Gastroesophageal sphincter (tissue), 4 donors: ENCODE measurements around the gene EPB41L4A. TPM values are rescaled to one million over a fixed set of nuclear protein-coding genes. Genes with fewer than 3 reads are reported as not detected.

Experiments
- ATAC-seq: fragments of 150-250 bp; one replicate; pipeline ENCODE4 v1.9.1; 2016; ENCODE audit warnings: mild to moderate bottlenecking, moderate library complexity
- H3K27ac ChIP-seq, 4 donors: fragments of 200-600 bp; sonication (generic) in 3 of 4; 1 replicate in 3 of 4; 2 replicates in 1 of 4; pipeline ENCODE4 v1.5.1; 2016 to 2019
- H3K27me3 ChIP-seq: fragments of 200-600 bp; sonication (generic); one replicate; pipeline ENCODE4 v1.5.1; 2019
- H3K36me3 ChIP-seq, 2 donors: fragments of 200-600 bp; sonication (generic); one replicate each; pipeline ENCODE4 v1.5.1; 2019; ENCODE audit warnings: control low read depth in 1 of 2
- H3K4me1 ChIP-seq, 3 donors: fragments of 200-600 bp; sonication (generic); 1 replicate in 2 of 3; 2 replicates in 1 of 3; pipeline ENCODE4 v1.5.1; 2016 to 2019; ENCODE audit warnings: control low read depth in 2 of 3
- H3K4me3 ChIP-seq, 2 donors: fragments of 200-600 bp; sonication (generic); one replicate each; pipeline ENCODE4 v1.5.1; 2019; ENCODE audit warnings: mild to moderate bottlenecking in 1 of 2, moderate library complexity in 1 of 2
- H3K9me3 ChIP-seq, 3 donors: fragments of 200-600 bp; sonication (generic); one replicate each; pipeline ENCODE4 v1.5.1; 2017 to 2019; ENCODE audit warnings: control low read depth in 2 of 3
- EP300 ChIP-seq: sonication (generic); formaldehyde crosslinking; IDR thresholded peaks from one replicate; pipeline ENCODE4 v1.6.1; 2017; ENCODE audit warnings: antibody characterized with exemption, mild to moderate bottlenecking
- POLR2A ChIP-seq, 2 donors: fragments of 450-650 bp; IDR thresholded peaks; one replicate each; pipeline ENCODE4 v1.6.1; 2017; ENCODE audit warnings: antibody characterized with exemption in 2 of 2, mild to moderate bottlenecking in 2 of 2, moderate library complexity in 1 of 2
- POLR2AphosphoS5 ChIP-seq: sonication (generic); formaldehyde crosslinking; IDR thresholded peaks from one replicate; pipeline ENCODE4 v1.6.1; 2017; ENCODE audit warnings: antibody characterized with exemption
- WGBS, 2 donors: methylation state at CpG; one replicate each; pipeline ENCODE4 v1.1.5; 2018; ENCODE audit warnings: low coverage in 1 of 2; 5-methylcytosine and 5-hydroxymethylcytosine counted together
- total RNA-seq, 4 donors: library from RNA; depleted of rRNA; stranded (reverse); fragments of >200 nt; gene quantifications; one replicate each; pipeline ENCODE4 v1.1.0, GENCODE V29; 2016
- TF ChIP-seq, protein P1 (sequence below), 4 experiments: fragments of 200-600 bp in 2 of 4; fragments of 450-650 bp in 2 of 4; sonication (generic) in 1 of 4; IDR thresholded peaks; one replicate each; pipeline ENCODE4 v1.5.1; 2017 to 2019; ENCODE audit warnings: antibody characterized with exemption in 4 of 4, mild to moderate bottlenecking in 2 of 4, moderate library complexity in 2 of 4

The EPB41L4A gene
- total RNA-seq, 4 donors from 2014 or later = 4.3 to 28.7 (median 12.6) TPM

DNA sequence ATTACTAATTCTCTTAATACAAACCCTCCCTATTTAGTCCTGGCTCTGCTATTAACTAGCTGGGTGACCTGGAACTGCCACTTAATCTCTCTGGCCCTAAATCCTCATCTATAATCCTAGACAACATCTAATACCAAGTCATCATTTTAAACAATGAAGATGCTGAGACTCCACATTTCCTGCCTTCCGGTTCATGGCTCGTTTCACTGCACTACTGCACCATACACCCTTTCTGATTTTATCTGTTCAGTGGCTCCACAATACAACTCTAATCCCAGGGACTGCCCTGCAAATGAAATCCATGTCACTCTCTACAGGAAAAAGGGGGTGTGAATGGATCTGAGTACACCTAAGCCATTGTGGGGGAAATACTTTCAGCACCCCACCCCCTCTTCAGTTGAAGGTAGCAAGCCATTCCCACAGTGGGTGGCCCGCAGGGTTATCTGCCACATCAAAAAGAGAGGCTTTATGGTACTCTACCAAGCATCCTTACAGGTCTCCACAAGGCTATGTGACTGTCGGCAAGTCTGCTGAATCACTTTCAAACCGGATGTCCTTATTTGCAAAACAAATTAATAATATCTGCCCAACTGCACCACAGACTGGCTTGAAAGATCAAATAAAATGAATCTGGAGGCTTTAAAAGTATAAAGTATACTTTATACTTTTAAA is 89.5 kb downstream of the EPB41L4A start:
- peaks cover 0 to 25% (median 4%) of the 10 kb centered on the region in 3 donors for H3K4me1 ChIP-seq
- ATAC-seq = no peak
- TF ChIP-seq POLR2A (IDR thresholded peaks at IDR 0.05) = no peak
- TF ChIP-seq, protein P1, sequence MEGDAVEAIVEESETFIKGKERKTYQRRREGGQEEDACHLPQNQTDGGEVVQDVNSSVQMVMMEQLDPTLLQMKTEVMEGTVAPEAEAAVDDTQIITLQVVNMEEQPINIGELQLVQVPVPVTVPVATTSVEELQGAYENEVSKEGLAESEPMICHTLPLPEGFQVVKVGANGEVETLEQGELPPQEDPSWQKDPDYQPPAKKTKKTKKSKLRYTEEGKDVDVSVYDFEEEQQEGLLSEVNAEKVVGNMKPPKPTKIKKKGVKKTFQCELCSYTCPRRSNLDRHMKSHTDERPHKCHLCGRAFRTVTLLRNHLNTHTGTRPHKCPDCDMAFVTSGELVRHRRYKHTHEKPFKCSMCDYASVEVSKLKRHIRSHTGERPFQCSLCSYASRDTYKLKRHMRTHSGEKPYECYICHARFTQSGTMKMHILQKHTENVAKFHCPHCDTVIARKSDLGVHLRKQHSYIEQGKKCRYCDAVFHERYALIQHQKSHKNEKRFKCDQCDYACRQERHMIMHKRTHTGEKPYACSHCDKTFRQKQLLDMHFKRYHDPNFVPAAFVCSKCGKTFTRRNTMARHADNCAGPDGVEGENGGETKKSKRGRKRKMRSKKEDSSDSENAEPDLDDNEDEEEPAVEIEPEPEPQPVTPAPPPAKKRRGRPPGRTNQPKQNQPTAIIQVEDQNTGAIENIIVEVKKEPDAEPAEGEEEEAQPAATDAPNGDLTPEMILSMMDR (IDR thresholded peaks at IDR 0.05) = no peak
- TF ChIP-seq EP300 = no peak
- no peak for TF ChIP-seq POLR2AphosphoS5
- no peaks in the 10 kb centered on the region for H3K36me3 ChIP-seq
- no peaks in the 10 kb centered on the region for H3K9me3 ChIP-seq
- H3K4me3 ChIP-seq = no peak overlapping the region
- H3K27me3 ChIP-seq = no peaks in the 10 kb centered on the region
- 50 to 68% methylated on average over 3 to 5 of the region's 5 CpGs for WGBS, 2 donors
- no peak overlapping the region for H3K27ac ChIP-seq

DNA sequence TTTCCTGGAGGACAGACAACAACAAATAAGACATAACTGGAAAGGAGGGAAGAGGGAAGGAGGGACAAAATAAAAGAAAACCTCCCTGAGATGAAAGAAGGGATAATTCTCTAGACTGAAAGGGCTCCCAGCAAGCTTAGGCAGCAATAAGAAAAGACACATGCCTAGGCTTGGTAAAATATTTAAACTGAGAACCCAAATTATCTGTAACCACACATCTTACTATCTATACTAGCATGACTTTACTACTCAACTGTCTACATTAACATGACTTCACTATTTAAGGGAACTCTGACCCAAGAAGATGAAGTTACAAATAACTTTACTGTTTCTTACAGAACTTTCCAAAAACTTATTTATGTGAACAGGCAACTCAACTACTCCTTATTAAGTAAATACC is 95.9 kb downstream of the EPB41L4A start:
- H3K4me3 ChIP-seq = no peak overlapping the region
- H3K9me3 ChIP-seq = no peaks in the 10 kb centered on the region
- H3K4me1 ChIP-seq = no peaks in the 10 kb centered on the region
- TF ChIP-seq EP300 (no peak), POLR2AphosphoS5 (no peak), POLR2A (IDR thresholded peaks at IDR 0.05) (no peak)
- TF ChIP-seq, protein P1 (IDR thresholded peaks at IDR 0.05) = no peak
- H3K27ac ChIP-seq = no peak overlapping the region
- no peak for ATAC-seq
- no peaks in the 10 kb centered on the region for H3K36me3 ChIP-seq
- no peaks in the 10 kb centered on the region for H3K27me3 ChIP-seq

DNA sequence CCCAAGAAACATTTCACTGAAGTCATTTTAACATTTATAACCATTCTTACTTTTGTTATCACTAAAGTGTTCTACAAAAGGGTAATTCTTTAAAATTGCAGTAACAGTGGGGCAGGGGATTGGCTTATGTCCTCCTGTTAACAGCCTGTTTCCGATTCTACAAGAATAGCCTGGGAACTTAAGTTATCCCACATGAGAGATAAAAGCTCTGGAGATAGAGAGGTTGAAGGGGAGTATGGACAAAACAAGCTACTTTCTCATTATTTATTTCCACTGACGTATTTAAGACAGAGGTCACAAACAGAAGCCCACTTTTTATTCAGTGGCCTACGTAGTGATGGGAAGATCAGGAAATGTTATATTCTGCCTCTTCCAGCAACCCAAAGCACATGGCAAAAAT is 98.7 kb downstream of the EPB41L4A start:
- Histone ChIP-seq H3K27ac (no peak overlapping the region), H3K9me3 (no peaks in the 10 kb centered on the region), H3K4me1 (peaks cover 0 to 5% (median 0%) of the 10 kb centered on the region in 3 donors), H3K36me3 (no peaks in the 10 kb centered on the region), H3K27me3 (no peaks in the 10 kb centered on the region), H3K4me3 (no peak overlapping the region)
- 67 to 100% methylated on average over 1 to 3 of the region's 3 CpGs for WGBS, 2 donors
- TF ChIP-seq EP300 (no peak), POLR2A (IDR thresholded peaks at IDR 0.05) (no peak), POLR2AphosphoS5 (no peak)
- TF ChIP-seq, protein P1 (IDR thresholded peaks at IDR 0.05) = no peak
- no peak for ATAC-seq

DNA sequence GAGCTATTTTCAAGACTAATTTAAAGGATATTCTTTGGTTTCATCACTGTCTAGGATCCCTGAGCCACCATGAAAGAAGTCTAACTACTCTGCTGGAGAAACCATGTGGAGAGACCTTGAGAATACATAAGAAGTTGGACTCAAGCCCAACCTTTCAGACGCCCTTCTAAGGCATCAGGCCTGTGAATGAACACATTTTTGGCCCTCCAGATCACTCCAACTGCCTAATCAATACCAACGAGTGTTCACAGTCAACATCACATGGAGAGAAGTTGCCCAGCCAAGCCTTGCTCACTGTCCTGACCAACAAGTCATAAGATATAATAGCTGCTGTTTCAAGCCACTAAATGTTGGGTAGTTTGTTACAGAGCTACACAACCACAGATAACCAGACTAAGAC is 100.7 kb downstream of the EPB41L4A start:
- Histone ChIP-seq H3K4me3 (no peak overlapping the region), H3K4me1 (peaks cover 0 to 5% (median 0%) of the 10 kb centered on the region in 3 donors), H3K36me3 (no peaks in the 10 kb centered on the region), H3K9me3 (no peaks in the 10 kb centered on the region), H3K27ac (no peak overlapping the region), H3K27me3 (no peaks in the 10 kb centered on the region)
- TF ChIP-seq POLR2A (IDR thresholded peaks at IDR 0.05) = no peak
- no peak for TF ChIP-seq POLR2AphosphoS5
- no peak for TF ChIP-seq EP300
- TF ChIP-seq, protein P1 (IDR thresholded peaks at IDR 0.05) = no peak
- ATAC-seq = no peak
- WGBS, 2 donors = 50 to 53% methylated on average over 1 to 2 of the region's 2 CpGs

DNA sequence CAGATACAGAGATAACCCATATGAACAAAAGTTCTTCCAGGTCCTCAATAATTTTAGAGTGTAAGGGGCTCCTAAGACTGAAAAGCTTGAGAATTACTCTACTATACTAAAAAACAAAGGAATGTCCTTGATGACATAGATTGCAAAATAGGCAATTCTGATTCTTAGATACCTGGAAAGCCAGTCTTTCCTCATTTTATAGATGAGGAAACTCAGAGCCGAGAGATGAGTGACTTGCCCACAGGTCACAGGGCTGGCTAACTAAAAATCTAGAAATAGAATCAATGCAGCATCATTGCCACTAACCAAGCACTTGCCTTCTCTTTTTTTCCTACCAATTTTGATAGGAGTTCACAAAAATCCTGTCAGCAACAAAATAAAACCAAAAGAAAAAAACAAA is 101.2 kb downstream of the EPB41L4A start:
- H3K4me1 ChIP-seq = peaks cover 0 to 5% (median 0%) of the 10 kb centered on the region in 3 donors
- H3K36me3 ChIP-seq = no peaks in the 10 kb centered on the region
- ATAC-seq = no peak
- no peak overlapping the region for H3K27ac ChIP-seq
- 100% methylated on average over 1 of the region's 1 CpG for WGBS, 2 donors
- no peaks in the 10 kb centered on the region for H3K9me3 ChIP-seq
- TF ChIP-seq POLR2AphosphoS5 (no peak), POLR2A (IDR thresholded peaks at IDR 0.05) (no peak), EP300 (no peak)
- TF ChIP-seq, protein P1 (IDR thresholded peaks at IDR 0.05) = no peak
- no peaks in the 10 kb centered on the region for H3K27me3 ChIP-seq
- H3K4me3 ChIP-seq = no peak overlapping the region
